ENCODE measurements around the gene TMEM232.
A peak's percentile ranks its signal among the peaks of the same experiment; 100 is the strongest.

Gene TMEM232

DNA sequence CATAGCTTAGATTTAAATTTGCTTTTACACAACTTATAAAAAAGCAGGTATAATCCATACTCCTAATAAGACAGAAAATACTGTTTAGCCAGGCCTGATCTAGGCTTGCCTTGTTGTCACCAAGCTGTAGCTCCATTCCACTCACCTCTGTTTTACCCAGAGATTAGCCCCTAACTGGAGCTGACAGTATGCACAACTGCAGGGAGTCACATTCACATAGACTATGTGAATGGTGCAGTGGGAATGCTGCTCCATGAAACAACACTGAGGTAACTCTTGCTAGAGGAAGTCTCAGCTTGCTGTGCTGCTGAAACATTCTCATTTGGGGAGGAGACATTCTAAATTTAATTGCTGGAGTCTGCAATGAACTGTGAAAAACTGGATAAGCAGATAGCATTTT lies 209.1 kb downstream of the TMEM232 start:
- Histone ChIP-seq H3K4me3 (ENCODE audit: low read depth, low read length) (no peak overlapping the region), H3K27me3 (ENCODE audit: insufficient read depth, low read length) (no peaks in the 10 kb centered on the region), H2AFZ (ENCODE audit: low read length, unreplicated experiment) (no peak overlapping the region), H3K79me2 (ENCODE audit: control insufficient read depth, insufficient read depth, low read length, unreplicated experiment) (no peaks in the 10 kb centered on the region), H3K27ac (ENCODE audit: low read depth, low read length) (no peak overlapping the region), H3K4me1 (ENCODE audit: control insufficient read depth, insufficient read depth, low read length, unreplicated experiment) (no peaks in the 10 kb centered on the region), H3K36me3 (ENCODE audit: insufficient read depth, low read length) (no peaks in the 10 kb centered on the region)

DNA sequence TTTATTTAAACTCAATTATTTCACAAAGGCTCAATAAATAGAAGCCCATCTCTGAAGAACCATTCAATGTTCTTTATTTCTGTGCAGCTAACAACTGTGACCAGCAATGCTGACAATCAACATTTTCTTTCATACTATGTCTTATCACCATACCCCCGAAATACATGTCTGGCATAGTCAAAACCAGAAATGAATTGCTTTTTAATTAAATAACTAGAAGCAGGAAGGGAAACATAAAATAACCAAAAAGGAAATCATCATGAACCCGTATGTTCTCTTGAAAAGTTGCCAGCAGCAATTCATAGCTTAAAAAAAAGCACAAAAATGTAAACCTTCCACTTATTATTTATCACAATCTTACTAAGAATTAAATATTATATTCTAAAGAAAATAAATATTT lies 212.4 kb downstream of the TMEM232 start:
- no peak overlapping the region for H2AFZ ChIP-seq (ENCODE audit: low read length, unreplicated experiment)
- H3K4me3 ChIP-seq (ENCODE audit: low read depth, low read length): no peak overlapping the region
- no peaks in the 10 kb centered on the region for H3K36me3 ChIP-seq (ENCODE audit: insufficient read depth, low read length)
- H3K27ac ChIP-seq (ENCODE audit: low read depth, low read length): no peak overlapping the region
- H3K27me3 ChIP-seq (ENCODE audit: insufficient read depth, low read length): no peaks in the 10 kb centered on the region
- H3K79me2 ChIP-seq (ENCODE audit: control insufficient read depth, insufficient read depth, low read length, unreplicated experiment): no peaks in the 10 kb centered on the region
- H3K4me1 ChIP-seq (ENCODE audit: control insufficient read depth, insufficient read depth, low read length, unreplicated experiment): no peaks in the 10 kb centered on the region

DNA sequence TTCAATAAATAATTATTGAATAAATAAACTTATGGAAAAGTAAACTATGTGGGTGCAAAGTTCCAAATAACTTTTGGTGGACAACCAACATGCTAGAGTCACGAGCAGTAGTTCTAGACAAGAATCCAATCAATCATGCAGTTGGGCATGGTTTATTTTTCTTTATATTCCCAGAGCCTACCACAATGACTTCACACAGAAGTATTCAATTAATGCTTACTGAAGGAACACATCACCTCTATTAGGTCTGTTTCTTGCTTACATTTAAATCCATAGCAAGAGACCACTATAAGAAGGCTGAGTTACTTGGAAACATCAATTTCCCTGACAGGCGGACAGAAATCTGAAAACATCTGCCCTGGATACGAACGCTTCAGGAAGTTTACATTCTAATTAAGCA lies 214.2 kb downstream of the TMEM232 start:
- no peak overlapping the region for H3K27ac ChIP-seq (ENCODE audit: low read depth, low read length)
- H2AFZ ChIP-seq (ENCODE audit: low read length, unreplicated experiment): no peak overlapping the region
- H3K4me1 ChIP-seq (ENCODE audit: control insufficient read depth, insufficient read depth, low read length, unreplicated experiment): no peaks in the 10 kb centered on the region
- no peaks in the 10 kb centered on the region for H3K79me2 ChIP-seq (ENCODE audit: control insufficient read depth, insufficient read depth, low read length, unreplicated experiment)
- no peaks in the 10 kb centered on the region for H3K27me3 ChIP-seq (ENCODE audit: insufficient read depth, low read length)
- no peaks in the 10 kb centered on the region for H3K36me3 ChIP-seq (ENCODE audit: insufficient read depth, low read length)
- no peak overlapping the region for H3K4me3 ChIP-seq (ENCODE audit: low read depth, low read length)

GRCh38 chr5:110510146-110510545 lies 216.3 kb downstream of the TMEM232 start:
- H3K27ac ChIP-seq (ENCODE audit: low read depth, low read length): no peak overlapping the region
- no peak overlapping the region for H3K4me3 ChIP-seq (ENCODE audit: low read depth, low read length)
- no peaks in the 10 kb centered on the region for H3K4me1 ChIP-seq (ENCODE audit: control insufficient read depth, insufficient read depth, low read length, unreplicated experiment)
- H3K36me3 ChIP-seq (ENCODE audit: insufficient read depth, low read length): no peaks in the 10 kb centered on the region
- no peaks in the 10 kb centered on the region for H3K27me3 ChIP-seq (ENCODE audit: insufficient read depth, low read length)
- no peaks in the 10 kb centered on the region for H3K79me2 ChIP-seq (ENCODE audit: control insufficient read depth, insufficient read depth, low read length, unreplicated experiment)
- H2AFZ ChIP-seq (ENCODE audit: low read length, unreplicated experiment): no peak overlapping the region

- Histone ChIP-seq H3K4me3 (ENCODE audit: low read depth, low read length) (no peak overlapping the region), H2AFZ (ENCODE audit: low read length, unreplicated experiment) (peak overlapping the region; percentile 50), H3K27me3 (ENCODE audit: insufficient read depth, low read length) (no peaks in the 10 kb centered on the region), H3K79me2 (ENCODE audit: control insufficient read depth, insufficient read depth, low read length, unreplicated experiment) (no peaks in the 10 kb centered on the region), H3K36me3 (ENCODE audit: insufficient read depth, low read length) (no peaks in the 10 kb centered on the region), H3K27ac (ENCODE audit: low read depth, low read length) (no peak overlapping the region), H3K4me1 (ENCODE audit: control insufficient read depth, insufficient read depth, low read length, unreplicated experiment) (peaks cover 7% of the 10 kb centered on the region)
These were observed 218.5 kb downstream of the TMEM232 start for GRCh38 chr5:110507972-110508371.

DNA sequence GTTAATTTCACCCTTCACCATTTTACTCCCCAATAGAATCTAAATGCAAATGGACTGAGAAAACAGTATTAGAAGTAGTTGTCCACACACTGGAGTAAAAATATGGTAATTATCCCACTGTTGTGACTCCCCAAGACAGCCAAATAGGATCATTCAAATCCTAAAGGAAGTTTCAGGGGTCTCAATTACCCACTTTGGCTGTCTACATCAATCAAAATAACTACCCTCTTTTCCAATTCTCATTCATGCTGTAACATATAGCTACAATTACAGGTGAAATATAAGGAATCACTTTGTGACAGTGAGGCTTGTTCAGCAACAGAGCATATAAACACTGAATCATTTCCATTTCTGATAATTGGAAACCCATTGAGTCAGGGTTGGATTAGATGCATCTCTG lies 220.1 kb downstream of the TMEM232 start:
- Histone ChIP-seq H3K27me3 (ENCODE audit: insufficient read depth, low read length) (no peaks in the 10 kb centered on the region), H2AFZ (ENCODE audit: low read length, unreplicated experiment) (no peak overlapping the region), H3K4me1 (ENCODE audit: control insufficient read depth, insufficient read depth, low read length, unreplicated experiment) (peaks cover 7% of the 10 kb centered on the region), H3K79me2 (ENCODE audit: control insufficient read depth, insufficient read depth, low read length, unreplicated experiment) (no peaks in the 10 kb centered on the region), H3K36me3 (ENCODE audit: insufficient read depth, low read length) (no peaks in the 10 kb centered on the region), H3K27ac (ENCODE audit: low read depth, low read length) (no peak overlapping the region), H3K4me3 (ENCODE audit: low read depth, low read length) (no peak overlapping the region)

GRCh38 chr5:110496276-110496675 lies 230.2 kb downstream of the TMEM232 start:
- Histone ChIP-seq H3K4me1 (ENCODE audit: control insufficient read depth, insufficient read depth, low read length, unreplicated experiment) (no peaks in the 10 kb centered on the region), H3K79me2 (ENCODE audit: control insufficient read depth, insufficient read depth, low read length, unreplicated experiment) (no peaks in the 10 kb centered on the region), H3K36me3 (ENCODE audit: insufficient read depth, low read length) (no peaks in the 10 kb centered on the region), H3K27me3 (ENCODE audit: insufficient read depth, low read length) (no peaks in the 10 kb centered on the region), H3K4me3 (ENCODE audit: low read depth, low read length) (no peak overlapping the region), H3K27ac (ENCODE audit: low read depth, low read length) (no peak overlapping the region), H2AFZ (ENCODE audit: low read length, unreplicated experiment) (no peak overlapping the region)

- no peaks in the 10 kb centered on the region for H3K27me3 ChIP-seq (ENCODE audit: insufficient read depth, low read length)
- no peak overlapping the region for H3K27ac ChIP-seq (ENCODE audit: low read depth, low read length)
- no peaks in the 10 kb centered on the region for H3K79me2 ChIP-seq (ENCODE audit: control insufficient read depth, insufficient read depth, low read length, unreplicated experiment)
- H3K4me3 ChIP-seq (ENCODE audit: low read depth, low read length): no peak overlapping the region
- H2AFZ ChIP-seq (ENCODE audit: low read length, unreplicated experiment): no peak overlapping the region
- no peaks in the 10 kb centered on the region for H3K4me1 ChIP-seq (ENCODE audit: control insufficient read depth, insufficient read depth, low read length, unreplicated experiment)
- H3K36me3 ChIP-seq (ENCODE audit: insufficient read depth, low read length): no peaks in the 10 kb centered on the region
These were observed 234.0 kb downstream of the TMEM232 start for GRCh38 chr5:110492446-110492845.

DNA sequence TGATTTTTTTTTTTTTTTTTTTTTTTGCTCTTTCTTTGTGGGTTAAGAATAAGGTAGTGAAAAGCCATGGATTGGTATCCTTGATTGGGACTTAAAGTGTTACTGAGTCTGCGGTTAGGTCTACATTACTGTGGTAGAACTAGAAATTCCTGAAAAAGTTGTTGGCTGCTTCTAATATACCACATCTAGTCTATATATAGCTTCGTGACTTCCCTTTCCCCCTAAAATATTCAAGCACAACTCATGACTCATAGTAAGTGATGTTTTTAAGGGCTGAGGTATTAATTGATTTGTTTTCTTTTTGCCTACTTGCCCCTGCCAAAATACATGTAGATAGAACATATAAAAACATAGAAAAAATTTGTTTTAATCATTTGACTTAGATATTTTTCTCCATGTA lies 247.6 kb downstream of the TMEM232 start:
- Histone ChIP-seq H3K27me3 (ENCODE audit: insufficient read depth, low read length) (no peaks in the 10 kb centered on the region), H3K4me3 (ENCODE audit: low read depth, low read length) (no peak overlapping the region), H3K79me2 (ENCODE audit: control insufficient read depth, insufficient read depth, low read length, unreplicated experiment) (no peaks in the 10 kb centered on the region), H3K4me1 (ENCODE audit: control insufficient read depth, insufficient read depth, low read length, unreplicated experiment) (peaks cover 22% of the 10 kb centered on the region), H2AFZ (ENCODE audit: low read length, unreplicated experiment) (no peak overlapping the region), H3K27ac (ENCODE audit: low read depth, low read length) (no peak overlapping the region), H3K36me3 (ENCODE audit: insufficient read depth, low read length) (no peaks in the 10 kb centered on the region)

GRCh38 chr5:110477911-110478310 lies 248.6 kb downstream of the TMEM232 start:
- H3K4me3 ChIP-seq (ENCODE audit: low read depth, low read length): 0 out of 2 replicates have a peak overlapping the region, but pooled peaks have one; percentile 14
- H2AFZ ChIP-seq (ENCODE audit: low read length, unreplicated experiment): no peak overlapping the region
- H3K4me1 ChIP-seq (ENCODE audit: control insufficient read depth, insufficient read depth, low read length, unreplicated experiment): peaks cover 22% of the 10 kb centered on the region
- H3K36me3 ChIP-seq (ENCODE audit: insufficient read depth, low read length): no peaks in the 10 kb centered on the region
- no peaks in the 10 kb centered on the region for H3K79me2 ChIP-seq (ENCODE audit: control insufficient read depth, insufficient read depth, low read length, unreplicated experiment)
- no peak overlapping the region for H3K27ac ChIP-seq (ENCODE audit: low read depth, low read length)
- no peaks in the 10 kb centered on the region for H3K27me3 ChIP-seq (ENCODE audit: insufficient read depth, low read length)

GRCh38 chr5:110476164-110476563 lies 250.3 kb downstream of the TMEM232 start:
- Histone ChIP-seq H3K4me1 (ENCODE audit: control insufficient read depth, insufficient read depth, low read length, unreplicated experiment) (peaks cover 22% of the 10 kb centered on the region), H3K36me3 (ENCODE audit: insufficient read depth, low read length) (no peaks in the 10 kb centered on the region), H3K79me2 (ENCODE audit: control insufficient read depth, insufficient read depth, low read length, unreplicated experiment) (no peaks in the 10 kb centered on the region), H3K27me3 (ENCODE audit: insufficient read depth, low read length) (no peaks in the 10 kb centered on the region), H3K27ac (ENCODE audit: low read depth, low read length) (no peak overlapping the region), H3K4me3 (ENCODE audit: low read depth, low read length) (no peak overlapping the region), H2AFZ (ENCODE audit: low read length, unreplicated experiment) (no peak overlapping the region)

Measured in ACC112 (cell line).